Vagina (tissue), 2 donors: ENCODE results near the gene FAM3D. TPM values are rescaled to one million over a fixed set of nuclear protein-coding genes. Genes with fewer than 3 reads are reported as not detected.
"Not testable (repeated sequence)": the region's sequence is repeated elsewhere in the genome, so short reads cannot be mapped to it uniquely, and the experiment has no call there.

ENCODE experiments used
- DNase-seq, 2 donors: peaks; one replicate each; pipeline ENCODE4 v3.0.0-alpha.2; 2017; ENCODE audit errors: extremely low spot score in 2 of 2
- H3K27ac ChIP-seq: fragments of 200-600 bp; sonication (generic); one replicate; pipeline ENCODE4 v1.5.1; 2019
- H3K27me3 ChIP-seq: fragments of 200-600 bp; sonication (generic); one replicate; pipeline ENCODE4 v1.5.1; 2019
- H3K36me3 ChIP-seq, 2 donors: fragments of 200-600 bp; sonication (generic); one replicate each; pipeline ENCODE4 v1.5.1; 2017 to 2019
- H3K4me1 ChIP-seq: fragments of 200-600 bp; sonication (generic); one replicate; pipeline ENCODE4 v1.5.1; 2019
- H3K4me3 ChIP-seq, 2 donors: fragments of 200-600 bp; sonication (generic); 1 replicate in 1 of 2; 2 replicates in 1 of 2; pipeline ENCODE4 v1.5.1; 2016 to 2019
- H3K9me3 ChIP-seq: fragments of 200-600 bp; sonication (generic); one replicate; pipeline ENCODE4 v1.5.1; 2019
- CTCF ChIP-seq, 3 experiments: fragments of 450-650 bp in 2 of 3; fragments of 200-600 bp in 1 of 3; sonication (generic) in 1 of 3; IDR thresholded peaks; one replicate each; pipeline ENCODE4 v1.5.1; 2017 to 2019; ENCODE audit warnings: antibody characterized with exemption in 3 of 3, mild to moderate bottlenecking in 2 of 3, moderate library complexity in 2 of 3
- POLR2A ChIP-seq, 2 donors: fragments of 450-650 bp; IDR thresholded peaks; one replicate each; pipeline ENCODE4 v1.6.1; 2017; ENCODE audit warnings: antibody characterized with exemption in 2 of 2, mild to moderate bottlenecking in 2 of 2, moderate library complexity in 2 of 2
- POLR2AphosphoS5 ChIP-seq, 2 donors: sonication (generic); formaldehyde crosslinking; IDR thresholded peaks; one replicate each; pipeline ENCODE4 v1.9.0; 2017; ENCODE audit warnings: antibody characterized with exemption in 2 of 2, mild to moderate bottlenecking in 2 of 2, low read depth in 1 of 2; ENCODE audit not compliant: insufficient read depth in 1 of 2
- intact Hi-C: fragments of 100-400 bp; cut with DNase I; formaldehyde crosslinking; loops from one replicate; pipeline ENCODE4 v1.15.1; 2023
- total RNA-seq: library from RNA; depleted of rRNA; stranded (reverse); fragments of >200 nt; gene quantifications from one replicate; pipeline ENCODE4 v1.2.3, GENCODE V29; 2016

FAM3D gene
- total RNA-seq: 13.5 TPM

GRCh38 chr3:58666683-58667082, at the start of gene FAM3D:
Gene FAM3D (minus strand): TSS chr3:58666774. CDS start chr3:58655563, 11,211 bp downstream.
- intact Hi-C loops: no loop called here
- no peaks in the 10 kb centered on the region for H3K27me3 ChIP-seq
- no peaks in the 10 kb centered on the region for H3K36me3 ChIP-seq
- no peaks in the 10 kb centered on the region for H3K9me3 ChIP-seq
- H3K4me1 ChIP-seq: no peaks in the 10 kb centered on the region
- H3K4me3 ChIP-seq: no peak within 1 kb of the TSS
- TF ChIP-seq CTCF (IDR thresholded peaks at IDR 0.05) (no peak), POLR2AphosphoS5 (IDR thresholded peaks at IDR 0.05; ENCODE audit: insufficient read depth in 1 of 2, low read depth in 1 of 2) (peak in 1 of 2 donors; percentile 14)
- no peak for DNase-seq
- no peak within 1 kb of the TSS for H3K27ac ChIP-seq

- no peak overlapping the region for H3K27ac ChIP-seq
- TF ChIP-seq CTCF (IDR thresholded peaks at IDR 0.05) (no peak), POLR2A (IDR thresholded peaks at IDR 0.05) (no peak), POLR2AphosphoS5 (IDR thresholded peaks at IDR 0.05; ENCODE audit: insufficient read depth in 1 of 2, low read depth in 1 of 2) (no peak)
- no peaks in the 10 kb centered on the region for H3K9me3 ChIP-seq
- no peaks in the 10 kb centered on the region for H3K27me3 ChIP-seq
- no peaks in the 10 kb centered on the region for H3K4me1 ChIP-seq
- intact Hi-C loops: no loop called here
- DNase-seq: peak in 1 of 2 donors; percentile 52
- no peak overlapping the region for H3K4me3 ChIP-seq
- H3K36me3 ChIP-seq: no peaks in the 10 kb centered on the region
These were observed 47.3 kb upstream of the FAM3D start for GRCh38 chr3:58713715-58714401.

- H3K4me3 ChIP-seq: no peak overlapping the region
- intact Hi-C loops: no loop called here
- DNase-seq: no peak
- H3K36me3 ChIP-seq: no peaks in the 10 kb centered on the region
- H3K4me1 ChIP-seq: no peaks in the 10 kb centered on the region
- no peak overlapping the region for H3K27ac ChIP-seq
- TF ChIP-seq POLR2A (IDR thresholded peaks at IDR 0.05) (no peak), POLR2AphosphoS5 (IDR thresholded peaks at IDR 0.05; ENCODE audit: insufficient read depth in 1 of 2, low read depth in 1 of 2) (no peak), CTCF (IDR thresholded peaks at IDR 0.05) (no peak)
- no peaks in the 10 kb centered on the region for H3K27me3 ChIP-seq
- H3K9me3 ChIP-seq: no peaks in the 10 kb centered on the region
These were observed 45.3 kb upstream of the FAM3D start for GRCh38 chr3:58711871-58712270.

GRCh38 chr3:58708983-58709382, 42.4 kb upstream of the FAM3D start:
- H3K9me3 ChIP-seq, H3K4me1 ChIP-seq, H3K27ac ChIP-seq, H3K36me3 ChIP-seq, H3K27me3 ChIP-seq, DNase-seq, H3K4me3 ChIP-seq, intact Hi-C loops: not testable (repeated sequence)

- Histone ChIP-seq H3K27me3 (no peaks in the 10 kb centered on the region), H3K27ac (no peak overlapping the region), H3K4me1 (no peaks in the 10 kb centered on the region), H3K36me3 (no peaks in the 10 kb centered on the region), H3K4me3 (no peak overlapping the region), H3K9me3 (no peaks in the 10 kb centered on the region)
- TF ChIP-seq POLR2A (IDR thresholded peaks at IDR 0.05): no peak
- no peak for TF ChIP-seq CTCF (IDR thresholded peaks at IDR 0.05)
- TF ChIP-seq POLR2AphosphoS5 (IDR thresholded peaks at IDR 0.05; ENCODE audit: insufficient read depth in 1 of 2, low read depth in 1 of 2): no peak
- intact Hi-C loops: no loop called here
- no peak for DNase-seq
These were observed 41.7 kb upstream of the FAM3D start for GRCh38 chr3:58708116-58708791.
